Activated CD8-positive, alpha-beta memory T cell treated with anti-CD3 and anti-CD28 coated beads for 48 hours (primary cell): Measurements from ENCODE around the gene LTBP2.

Experiments used
- DNase-seq, 3 experiments: peaks; one replicate each; pipeline ENCODE4 v3.0.0-alpha.2; 2020; ENCODE audit warnings: low read depth in 2 of 3, low spot score in 2 of 3

The LTBP2 gene

GRCh38 chr14:74509587-74510222, 102.3 kb downstream of the LTBP2 start:
- DNase-seq, result no peak

GRCh38 chr14:74508844-74509428, 103.1 kb downstream of the LTBP2 start:
- no peak for DNase-seq

- no peak for DNase-seq
These were observed 103.7 kb downstream of the LTBP2 start for GRCh38 chr14:74508292-74508731.

- no peak for DNase-seq
These were observed 104.2 kb downstream of the LTBP2 start for GRCh38 chr14:74507840-74508239.

- DNase-seq, result no peak
These were observed 105.0 kb downstream of the LTBP2 start for GRCh38 chr14:74507085-74507484.

GRCh38 chr14:74506411-74506851, 105.6 kb downstream of the LTBP2 start:
- no peak for DNase-seq

- no peak for DNase-seq
These were observed 106.2 kb downstream of the LTBP2 start for GRCh38 chr14:74505831-74506230.

- DNase-seq, result no peak
These were observed 106.9 kb downstream of the LTBP2 start for GRCh38 chr14:74504874-74505720.

- DNase-seq, result no peak
These were observed 107.6 kb downstream of the LTBP2 start for GRCh38 chr14:74504412-74504811.

- no peak for DNase-seq
These were observed 108.1 kb downstream of the LTBP2 start for GRCh38 chr14:74503938-74504335.

- DNase-seq, result no peak
These were observed 108.6 kb downstream of the LTBP2 start for GRCh38 chr14:74503291-74503937.

- no peak for DNase-seq
These were observed 109.6 kb downstream of the LTBP2 start for GRCh38 chr14:74502236-74503019.

- no peak for DNase-seq
These were observed 110.3 kb downstream of the LTBP2 start for GRCh38 chr14:74501691-74502090.

- DNase-seq, result no peak
These were observed 110.9 kb downstream of the LTBP2 start for GRCh38 chr14:74501135-74501614.

GRCh38 chr14:74500417-74501134, 111.5 kb downstream of the LTBP2 start:
- DNase-seq, result no peak

GRCh38 chr14:74495356-74495755, 116.7 kb downstream of the LTBP2 start:
- DNase-seq, result no peak

- DNase-seq, result peak; percentile 97 to 99 (median 97)
These were observed 118.4 kb downstream of the LTBP2 start, which contains the start of gene ISCA2 for GRCh38 chr14:74493343-74494261. TSS of gene ISCA2 (plus strand) at chr14:74493765. CDS start at chr14:74493775, 10 bp downstream.

- DNase-seq, result no peak
These were observed 119.2 kb downstream of the LTBP2 start, which contains the start of gene NPC2 for GRCh38 chr14:74492776-74493342. TSS of gene NPC2 (minus strand) at chr14:74493305. CDS start at chr14:74493274, 31 bp downstream.
